Stimulated activated CD4-positive, alpha-beta T cell treated with anti-CD3 and anti-CD28 coated beads, Interleukin-4, amount 100 ng/mL, for 4 hours (primary cell): ENCODE measurements around the gene SH3GL3.

Source experiments
- DNase-seq, 2 experiments: peaks; one replicate each; pipeline ENCODE4 v3.0.0-alpha.2; 2020

The SH3GL3 gene

GRCh38 chr15:83626171-83626802, 179.1 kb downstream of the SH3GL3 start:
- no peak for DNase-seq

DNA sequence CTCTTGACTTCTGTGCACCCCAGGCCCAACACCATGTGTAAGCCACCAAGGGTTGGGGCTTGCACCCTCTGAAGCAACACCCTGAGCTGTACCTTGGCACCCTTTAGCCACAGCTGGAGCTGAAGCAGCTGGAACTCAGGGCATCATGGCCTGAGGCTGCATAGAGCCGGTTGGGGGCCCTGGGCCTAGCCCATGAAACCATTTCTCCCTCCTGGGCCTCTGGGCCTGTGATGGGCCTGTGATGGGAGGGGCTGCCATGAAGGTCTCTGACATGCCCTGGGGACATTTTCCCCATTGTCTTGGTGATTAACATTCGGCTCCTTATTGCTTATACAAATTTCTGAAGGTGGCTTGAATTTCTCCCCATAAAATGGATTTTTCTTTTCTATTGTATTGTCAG, 184.4 kb downstream of the SH3GL3 start:
- DNase-seq: no peak

- no peak for DNase-seq
Measured at GRCh38 chr15:83643201-83643600, 196.1 kb downstream of the SH3GL3 start.

DNA sequence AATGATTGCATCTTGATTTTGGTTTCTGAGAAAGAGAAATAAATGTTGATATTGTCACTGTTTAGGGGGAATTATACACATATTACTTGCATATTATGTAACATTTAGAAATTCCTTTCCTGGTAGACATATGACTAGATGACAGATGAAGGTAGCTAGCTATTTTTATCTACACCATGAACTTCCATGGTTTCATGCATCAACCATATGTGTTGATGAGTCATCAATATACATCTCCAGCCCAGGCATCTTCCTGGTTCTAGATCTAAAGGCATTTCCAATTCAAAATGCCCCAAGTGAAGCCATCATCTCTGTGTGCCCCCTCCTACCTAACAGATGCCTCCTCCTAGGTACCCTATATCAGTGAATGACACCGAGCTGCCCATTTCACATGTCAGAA, 197.3 kb downstream of the SH3GL3 start:
- no peak for DNase-seq

GRCh38 chr15:83650831-83651230, 203.7 kb downstream of the SH3GL3 start:
- DNase-seq: no peak

DNA sequence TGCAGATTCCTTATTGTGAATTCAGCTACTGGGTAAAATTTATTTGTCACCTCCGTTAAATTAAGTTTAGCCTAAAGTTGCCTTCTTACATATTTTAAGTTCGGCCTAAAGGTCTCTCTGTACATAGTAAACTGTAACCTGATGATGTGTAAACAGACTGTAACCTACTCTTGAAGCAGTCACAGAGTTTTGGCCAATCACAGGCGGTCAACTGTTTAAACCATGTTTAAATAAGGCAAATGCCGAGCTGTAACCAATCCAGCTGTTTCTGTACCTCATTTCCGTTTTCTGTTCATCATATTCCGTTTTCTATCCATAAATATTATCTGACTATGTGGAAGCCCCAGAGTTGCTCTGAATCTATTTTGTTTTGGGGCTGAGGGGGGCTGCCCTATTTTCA, 204.4 kb downstream of the SH3GL3 start:
- no peak for DNase-seq

DNA sequence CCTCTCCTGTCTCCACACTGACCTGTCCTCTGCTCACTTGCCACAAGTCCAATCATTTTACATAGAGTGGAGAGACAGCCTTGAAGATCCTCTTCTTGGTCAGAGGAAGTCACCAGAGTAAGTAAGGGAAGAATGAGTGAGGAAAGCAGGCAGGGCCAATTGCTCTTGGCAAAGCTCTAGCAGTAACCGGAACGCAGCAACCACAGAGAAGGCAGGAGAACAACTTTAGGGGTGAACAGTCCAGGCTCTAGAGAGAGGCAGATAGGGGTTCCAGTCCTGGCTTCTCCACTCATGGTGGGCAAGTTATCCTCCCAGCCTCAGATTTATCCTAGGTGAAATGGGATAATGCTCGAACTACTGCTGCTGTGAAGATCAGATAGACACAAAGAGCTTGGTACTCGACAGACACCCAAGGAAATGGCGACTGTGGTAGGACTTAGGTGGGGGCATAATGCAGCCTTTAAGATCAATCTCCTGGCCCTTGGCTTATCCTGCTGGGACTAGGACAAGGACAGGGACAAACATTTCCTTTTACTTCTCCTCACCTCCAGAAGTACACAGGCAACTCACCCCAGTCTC, 205.6 kb downstream of the SH3GL3 start:
- no peak for DNase-seq

GRCh38 chr15:83653288-83653638, 206.1 kb downstream of the SH3GL3 start:
- DNase-seq: no peak

- no peak for DNase-seq
Measured at GRCh38 chr15:83653639-83654378, 206.7 kb downstream of the SH3GL3 start, which contains the start of gene ADAMTSL3. ADAMTSL3 (plus strand) TSS chr15:83654123; CDS start chr15:83655762, 1,639 bp downstream.

GRCh38 chr15:83654379-83655236, 207.5 kb downstream of the SH3GL3 start:
- DNase-seq: no peak

DNA sequence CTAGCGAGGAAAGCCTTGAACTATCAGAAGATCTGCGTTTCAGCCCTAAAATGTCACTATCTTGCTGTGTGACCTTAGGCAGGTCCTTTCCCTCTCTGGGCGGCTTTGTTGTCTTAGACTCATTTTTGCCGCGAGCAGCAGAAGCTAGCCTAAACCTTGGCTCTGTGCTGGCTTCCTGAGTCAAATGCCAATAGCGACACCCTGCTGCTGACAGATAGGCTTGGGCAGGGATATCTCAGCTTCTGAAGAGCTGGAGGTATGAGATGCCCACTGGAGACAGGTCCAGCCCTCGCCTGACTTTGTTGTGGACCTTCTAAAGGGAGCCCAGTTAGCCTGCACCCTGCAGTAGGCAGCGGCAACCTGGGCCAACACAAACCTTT, 208.1 kb downstream of the SH3GL3 start:
- no peak for DNase-seq

GRCh38 chr15:83656192-83656591, 209.1 kb downstream of the SH3GL3 start:
- no peak for DNase-seq

DNA sequence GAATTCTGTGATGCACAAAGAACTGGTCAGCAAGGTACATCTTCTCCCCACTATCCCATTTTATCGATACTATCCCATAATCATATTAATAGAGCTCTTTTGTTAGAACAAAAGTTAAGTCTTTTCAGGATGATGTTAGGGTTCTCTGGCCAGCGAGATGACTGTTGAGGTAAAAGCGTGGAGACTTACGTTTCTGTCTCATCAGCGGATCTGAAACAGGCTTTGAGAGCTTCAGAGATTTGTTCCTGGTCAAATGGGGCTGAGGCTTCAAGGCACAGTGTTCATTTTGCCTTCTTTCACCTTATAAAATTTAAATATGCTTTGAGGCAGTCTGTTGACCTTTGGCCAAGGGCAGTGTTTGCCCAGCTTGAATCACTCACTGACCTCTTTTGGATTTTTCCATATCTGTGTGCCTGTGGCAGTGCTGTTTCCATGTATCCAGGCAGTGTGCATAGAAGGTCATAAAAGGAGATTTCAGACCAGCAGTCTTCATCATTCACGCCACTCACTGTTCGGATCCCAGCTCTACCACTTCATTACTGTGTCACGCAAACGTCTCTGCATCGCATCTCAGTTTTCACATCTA, 209.9 kb downstream of the SH3GL3 start:
- no peak for DNase-seq

DNA sequence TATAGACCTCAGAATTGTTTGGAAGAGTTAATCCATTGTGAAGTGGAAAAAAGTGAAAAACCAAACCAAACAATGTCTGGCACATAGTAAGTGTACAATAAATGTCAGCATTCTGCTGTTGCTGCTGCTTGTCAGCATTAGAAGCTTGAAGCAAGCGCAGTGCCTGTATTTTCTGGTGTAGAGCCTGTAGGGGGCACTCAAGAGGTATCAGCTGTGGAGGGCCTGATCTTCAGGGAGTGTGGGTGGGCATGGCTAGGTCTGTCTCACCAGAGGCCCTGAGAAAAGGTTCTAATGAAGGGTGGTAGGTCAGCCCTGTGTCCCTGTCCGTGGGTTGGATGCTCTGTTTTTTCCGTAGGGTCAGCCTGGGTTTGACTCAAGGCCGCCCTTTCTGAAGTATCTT, 210.4 kb downstream of the SH3GL3 start:
- DNase-seq: no peak

DNA sequence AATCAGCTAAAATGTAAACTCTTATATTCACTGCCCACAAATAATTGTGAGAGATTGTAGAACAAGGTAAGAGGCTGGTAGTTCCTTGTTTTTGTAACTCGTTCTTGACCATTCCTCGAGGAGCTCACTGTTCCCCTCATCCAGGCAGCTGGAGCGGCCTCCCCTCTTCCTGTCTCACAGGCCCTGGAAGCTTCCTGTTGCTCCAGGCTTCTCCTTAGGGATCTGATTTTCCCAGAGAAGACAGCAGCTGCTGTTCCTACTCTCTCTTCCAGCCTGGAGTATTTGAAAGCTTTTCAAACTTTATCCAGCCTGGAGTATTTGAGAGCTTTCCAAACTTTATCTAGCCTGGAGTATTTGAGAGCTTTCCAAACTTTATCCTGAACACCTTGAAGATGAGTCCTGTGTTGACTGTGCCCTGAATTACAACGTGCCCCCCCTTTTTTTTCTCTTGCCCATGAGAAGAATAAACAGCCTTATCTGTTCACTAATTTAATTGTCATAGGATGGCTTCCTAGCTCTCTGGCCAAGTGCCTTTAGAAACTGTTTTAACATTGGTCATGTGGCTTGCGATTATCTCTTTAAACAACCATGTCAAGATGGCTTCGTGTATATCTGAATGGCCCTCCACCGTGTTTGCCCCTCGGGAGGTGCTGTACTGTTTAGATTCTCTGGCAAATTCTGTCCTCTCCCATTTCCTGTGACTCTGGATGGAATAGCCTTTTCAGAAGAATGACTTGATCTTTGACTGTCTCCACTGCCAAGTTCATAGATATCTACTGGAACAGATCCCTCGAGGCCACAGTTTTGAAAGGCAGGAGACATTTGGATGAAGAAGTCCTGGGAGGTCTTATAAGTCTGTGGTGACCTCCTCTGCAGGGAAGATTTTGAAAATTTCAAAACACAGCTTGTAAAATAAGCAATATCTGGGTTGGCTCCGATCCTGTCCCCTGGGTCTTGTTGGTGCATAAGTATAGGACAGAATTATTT, 211.6 kb downstream of the SH3GL3 start:
- no peak for DNase-seq

GRCh38 chr15:83659417-83659812, 212.3 kb downstream of the SH3GL3 start:
- no peak for DNase-seq

- DNase-seq: no peak
Measured at GRCh38 chr15:83665480-83665879, 218.3 kb downstream of the SH3GL3 start.
